GM21717 (cell line): ENCODE data around the gene CLDN3.
"Not testable (repeated sequence)": the region's sequence is repeated elsewhere in the genome, so short reads cannot be mapped to it uniquely, and the experiment has no call there.

Source experiments
- ATAC-seq: cut with Tn5 transposase; IDR thresholded peaks from one replicate; pipeline ENCODE4 v1.9.1; 2021; ENCODE audit warnings: mild to moderate bottlenecking, moderate library complexity; ENCODE audit not compliant: unreplicated experiment

The CLDN3 gene

GRCh38 chr7:73738220-73738611 is 31.9 kb downstream of the CLDN3 start:
- no peak for ATAC-seq

- no peak for ATAC-seq
Observed at GRCh38 chr7:73737491-73738219, 32.4 kb downstream of the CLDN3 start.

GRCh38 chr7:73736885-73737284 is 33.2 kb downstream of the CLDN3 start:
- ATAC-seq = no peak

- ATAC-seq = no peak
Observed at GRCh38 chr7:73735528-73735905, 34.6 kb downstream of the CLDN3 start.

- ATAC-seq = no peak
Observed at GRCh38 chr7:73734619-73735527, 35.2 kb downstream of the CLDN3 start.

- ATAC-seq = no peak
Observed at GRCh38 chr7:73732397-73732796, 37.7 kb downstream of the CLDN3 start.

GRCh38 chr7:73730485-73730884 is 39.6 kb downstream of the CLDN3 start:
- no peak for ATAC-seq

- no peak for ATAC-seq
Observed at GRCh38 chr7:73728551-73728950, 41.5 kb downstream of the CLDN3 start.

GRCh38 chr7:73727952-73728351 is 42.1 kb downstream of the CLDN3 start:
- ATAC-seq = no peak

GRCh38 chr7:73726083-73726466 is 44.0 kb downstream of the CLDN3 start:
- peak; percentile 11 for ATAC-seq

GRCh38 chr7:73723813-73724212 is 46.3 kb downstream of the CLDN3 start:
- ATAC-seq = no peak

- ATAC-seq = no peak
Observed at GRCh38 chr7:73722785-73723184, 47.3 kb downstream of the CLDN3 start.

GRCh38 chr7:73722182-73722581 is 47.9 kb downstream of the CLDN3 start:
- not testable (repeated sequence) for ATAC-seq

GRCh38 chr7:73721377-73721817 is 48.7 kb downstream of the CLDN3 start:
- ATAC-seq = no peak

GRCh38 chr7:73720443-73720842 is 49.6 kb downstream of the CLDN3 start:
- not testable (repeated sequence) for ATAC-seq

- ATAC-seq = no peak
Observed at GRCh38 chr7:73719806-73720169, 50.3 kb downstream of the CLDN3 start.
